ENCODE measurements around the gene LDHA. TPM values are rescaled to one million over a fixed set of nuclear protein-coding genes. Genes with fewer than 3 reads are reported as not detected.
A peak's percentile ranks its signal among the peaks of the same experiment; 100 is the strongest.

LDHA gene
- total RNA-seq, 2 experiments from 2014 or later: 826 to 1,022 TPM

GRCh38 chr11:18374956-18375355, 19.4 kb upstream of the LDHA start:
- Mint-ChIP-seq H3K27ac (no peak overlapping the region), H3K4me3 (no peak overlapping the region), H3K9me3 (ENCODE audit: low read depth) (no peaks in the 10 kb centered on the region), H3K4me1 (no peaks in the 10 kb centered on the region), H3K27me3 (no peaks in the 10 kb centered on the region), H3K36me3 (no peaks in the 10 kb centered on the region)
- no peak for ATAC-seq
- CTCF ChIA-PET: no interaction called here
- DNase-seq: no peak

GRCh38 chr11:18375941-18376340, 18.4 kb upstream of the LDHA start:
- Mint-ChIP-seq H3K4me3 (no peak overlapping the region), H3K4me1 (no peaks in the 10 kb centered on the region), H3K27ac (no peak overlapping the region), H3K27me3 (no peaks in the 10 kb centered on the region), H3K9me3 (ENCODE audit: low read depth) (no peaks in the 10 kb centered on the region), H3K36me3 (no peaks in the 10 kb centered on the region)
- CTCF ChIA-PET: interaction anchor here (0.6 kb wide), 1 partner anchor 68 kb away, joined by 3 read pairs; no protein-coding TSS in a partner anchor
- no peak for DNase-seq
- no peak for ATAC-seq

GRCh38 chr11:18379201-18379600, 15.2 kb upstream of the LDHA start:
- Mint-ChIP-seq H3K27me3 (no peaks in the 10 kb centered on the region), H3K9me3 (ENCODE audit: low read depth) (no peaks in the 10 kb centered on the region), H3K36me3 (no peaks in the 10 kb centered on the region), H3K27ac (no peak overlapping the region), H3K4me3 (no peak overlapping the region), H3K4me1 (peaks cover 15% of the 10 kb centered on the region)
- ATAC-seq (no peak), DNase-seq (no peak)
- CTCF ChIA-PET: no interaction called here

- H3K4me1 Mint-ChIP-seq: peaks cover 48% of the 10 kb centered on the region
- peak overlapping the region; percentile 38 for H3K4me3 Mint-ChIP-seq
- H3K9me3 Mint-ChIP-seq (ENCODE audit: low read depth): no peaks in the 10 kb centered on the region
- ATAC-seq (peak; percentile 87), DNase-seq (peak; percentile 82)
- no peaks in the 10 kb centered on the region for H3K36me3 Mint-ChIP-seq
- peak overlapping the region; percentile 96 for H3K27ac Mint-ChIP-seq
- CTCF ChIA-PET: interaction anchor here (1.2 to 3.3 kb wide), 10 partner anchors 11 to 338 kb away, joined by 3 to 40 read pairs (median 3); partner anchors contain the start of genes GTF2H1, HPS5, LDHA and SAAL1
- H3K27me3 Mint-ChIP-seq: no peaks in the 10 kb centered on the region
Observed at GRCh38 chr11:18383388-18384156, 10.8 kb upstream of the LDHA start.

- Mint-ChIP-seq H3K36me3 (no peaks in the 10 kb centered on the region), H3K4me1 (peaks cover 48% of the 10 kb centered on the region), H3K27ac (peak overlapping the region; percentile 96), H3K4me3 (peak overlapping the region; percentile 38), H3K27me3 (no peaks in the 10 kb centered on the region), H3K9me3 (ENCODE audit: low read depth) (no peaks in the 10 kb centered on the region)
- peak; percentile 46 for ATAC-seq
- DNase-seq: no peak
- CTCF ChIA-PET: interaction anchor here (1.0 to 3.3 kb wide), 11 partner anchors 10 to 338 kb away, joined by 3 to 40 read pairs (median 3); partner anchors contain the start of genes GTF2H1, HPS5, LDHA and SAAL1
Observed at GRCh38 chr11:18384157-18384641, 10.2 kb upstream of the LDHA start.

- Mint-ChIP-seq H3K36me3 (peaks cover 7% of the 10 kb centered on the region), H3K4me1 (peaks cover 45% of the 10 kb centered on the region), H3K27me3 (no peaks in the 10 kb centered on the region), H3K4me3 (no peak overlapping the region), H3K27ac (no peak overlapping the region), H3K9me3 (ENCODE audit: low read depth) (no peaks in the 10 kb centered on the region)
- ATAC-seq: no peak
- no peak for DNase-seq
- CTCF ChIA-PET: interaction anchor here (1.4 kb wide), 1 partner anchor 375 kb away, joined by 3 read pairs; no protein-coding TSS in a partner anchor
Observed at GRCh38 chr11:18390088-18390487, 4.3 kb upstream of the LDHA start.

- Mint-ChIP-seq H3K4me3 (no peak overlapping the region), H3K9me3 (ENCODE audit: low read depth) (no peaks in the 10 kb centered on the region), H3K27ac (peak overlapping the region; percentile 68), H3K27me3 (no peaks in the 10 kb centered on the region), H3K4me1 (peaks cover 38% of the 10 kb centered on the region), H3K36me3 (peaks cover 27% of the 10 kb centered on the region)
- ATAC-seq: no peak
- DNase-seq: peak; percentile 59
- CTCF ChIA-PET: interaction anchor here (0.7 to 6.5 kb wide), 4 partner anchors 8 to 149 kb away, joined by 3 to 40 read pairs (median 5); partner anchors contain the start of genes GTF2H1, HPS5 and TSG101
Observed at GRCh38 chr11:18392434-18393321, 1.7 kb upstream of the LDHA start.

GRCh38 chr11:18393581-18394274, 635 bp upstream of the LDHA start:
- Mint-ChIP-seq H3K27ac (peak overlapping the region; percentile 98), H3K9me3 (ENCODE audit: low read depth) (no peaks in the 10 kb centered on the region), H3K4me3 (peak overlapping the region; percentile 99), H3K36me3 (peaks cover 37% of the 10 kb centered on the region), H3K4me1 (peaks cover 41% of the 10 kb centered on the region), H3K27me3 (no peaks in the 10 kb centered on the region)
- DNase-seq (peak; percentile 52), ATAC-seq (peak; percentile 1)
- CTCF ChIA-PET: interaction anchor here (0.6 to 6.5 kb wide), 8 partner anchors 9 to 371 kb away, joined by 3 to 40 read pairs (median 4); partner anchors contain the start of genes GTF2H1, HPS5, SAAL1 and TSG101

GRCh38 chr11:18394928-18395734, 768 bp downstream of the LDHA start:
- H3K36me3 Mint-ChIP-seq: peaks cover 51% of the 10 kb centered on the region
- no peaks in the 10 kb centered on the region for H3K9me3 Mint-ChIP-seq (ENCODE audit: low read depth)
- H3K4me3 Mint-ChIP-seq: peak overlapping the region; percentile 99
- peak overlapping the region; percentile 98 for H3K27ac Mint-ChIP-seq
- ATAC-seq (no peak), DNase-seq (no peak)
- H3K4me1 Mint-ChIP-seq: peaks cover 55% of the 10 kb centered on the region
- CTCF ChIA-PET: interaction anchor here (1.0 to 6.5 kb wide), 13 partner anchors 9 to 369 kb away, joined by 3 to 40 read pairs (median 4); partner anchors contain the start of genes GTF2H1, HPS5, SAAL1 and TSG101
- H3K27me3 Mint-ChIP-seq: no peaks in the 10 kb centered on the region

GRCh38 chr11:18395735-18396504, 1.6 kb downstream of the LDHA start:
- DNase-seq: peak; percentile 97

GRCh38 chr11:18397921-18398320, 3.6 kb downstream of the LDHA start:
- Mint-ChIP-seq H3K4me3 (peak overlapping the region; percentile 50), H3K27me3 (no peaks in the 10 kb centered on the region), H3K9me3 (ENCODE audit: low read depth) (no peaks in the 10 kb centered on the region), H3K36me3 (peaks cover 69% of the 10 kb centered on the region), H3K4me1 (peaks cover 58% of the 10 kb centered on the region), H3K27ac (no peak overlapping the region)
- DNase-seq: no peak
- no peak for ATAC-seq
- CTCF ChIA-PET: interaction anchor here (1.1 to 6.5 kb wide), 2 partner anchors 14 to 283 kb away, joined by 3 to 40 read pairs; no protein-coding TSS in a partner anchor

More at GRCh38 chr11:18395735-18396504, 1.6 kb downstream of the LDHA start:
- no peaks in the 10 kb centered on the region for H3K27me3 Mint-ChIP-seq
- ATAC-seq: peak; percentile 70
- H3K9me3 Mint-ChIP-seq (ENCODE audit: low read depth): no peaks in the 10 kb centered on the region
- peak overlapping the region; percentile 98 for H3K27ac Mint-ChIP-seq
- H3K4me3 Mint-ChIP-seq: peak overlapping the region; percentile 99
- CTCF ChIA-PET: interaction anchor here (0.8 to 6.5 kb wide), 11 partner anchors 9 to 290 kb away, joined by 3 to 40 read pairs (median 4); partner anchors contain the start of genes GTF2H1, HPS5 and SAAL1
- peaks cover 60% of the 10 kb centered on the region for H3K4me1 Mint-ChIP-seq
- H3K36me3 Mint-ChIP-seq: peaks cover 58% of the 10 kb centered on the region
